HepG2 (cell line): ENCODE measurements around the gene KIAA0825. TPM values are rescaled to one million over a fixed set of nuclear protein-coding genes. Genes with fewer than 3 reads are reported as not detected.

ENCODE experiments used
- ATAC-seq: fragments of 200-7000 bp; cut with Tn5 transposase; 3 replicates; pipeline ENCODE4 v1.9.1; 2020; ENCODE audit warnings: mild to moderate bottlenecking, moderate library complexity
- BruUV-seq: library from RNA; stranded (reverse); fragments of 400-500 nt; replicated peaks from 2 replicates; lab custom pipeline; 2021; lab: Mats Ljungman, UMichigan
- CTCF ChIA-PET: fragments of 300-600 bp; formaldehyde crosslinking; extraction: SDS; loops from one replicate; lab custom pipeline; 2021; ENCODE audit warnings: low total read pairs, inconsistent platforms, low intra/inter-chr PET ratio; lab: Yijun Ruan, JAX
- POLR2A ChIA-PET: fragments of 350-600 bp; sonication (Branson Sonifier 250); formaldehyde crosslinking; loops from one replicate; lab custom pipeline; 2020; ENCODE audit warnings: antibody characterized with exemption, inconsistent platforms; lab: Yijun Ruan, JAX
- DNase-seq: peaks from one replicate; pipeline ENCODE4 v3.0.0-alpha.2; 2015; ENCODE audit warnings: low spot score
- FAIRE-seq: peaks from 3 replicates; lab custom pipeline; 2011; peaks lifted over from hg19 to GRCh38; lab: Jason Lieb, UNC
- H2AFZ ChIP-seq: one replicate; pipeline ENCODE4 v1.6.1; 2011; ENCODE audit warnings: low read length, inconsistent platforms
- H3K27ac ChIP-seq: fragments of 300-600 bp; 3 replicates; pipeline ENCODE4 v1.8.0; 2011; ENCODE audit warnings: mixed run types, mild to moderate bottlenecking, mixed read lengths, low read length, inconsistent platforms; ENCODE audit not compliant: insufficient read depth; ENCODE audit errors: extremely low read length
- H3K27me3 ChIP-seq, 2 experiments: fragments of 200-600 bp in 1 of 2; 2 replicates in 1 of 2; 3 replicates in 1 of 2; pipeline versions ENCODE4 v1.6.0 to v1.8.0; 2011; ENCODE audit warnings: low read length in 2 of 2, mild to moderate bottlenecking in 2 of 2, moderate library complexity in 2 of 2, inconsistent platforms in 1 of 2; ENCODE audit not compliant: insufficient read depth in 2 of 2, control insufficient read depth in 1 of 2
- H3K36me3 ChIP-seq, 2 experiments: fragments of 200-600 bp in 1 of 2; replicated peaks in 1 of 2; 2 replicates in 1 of 2; 3 replicates in 1 of 2; pipeline versions ENCODE4 v1.5.1 to v1.8.0; 2011; ENCODE audit warnings: low read length in 2 of 2, inconsistent platforms in 1 of 2; ENCODE audit not compliant: insufficient read depth in 2 of 2, control insufficient read depth in 1 of 2
- H3K4me1 ChIP-seq: 2 replicates; pipeline ENCODE4 v1.5.1; 2012; ENCODE audit warnings: low read length, inconsistent platforms; ENCODE audit not compliant: insufficient read depth
- H3K4me2 ChIP-seq: 2 replicates; pipeline ENCODE4 v1.6.0; 2011; ENCODE audit warnings: low read depth, low read length, inconsistent platforms
- H3K4me3 ChIP-seq, 3 experiments: fragments of 200-600 bp in 1 of 3; sonication (generic), shearing (Covaris generic) in 1 of 3; replicated peaks in 1 of 3; 2 replicates each; pipeline ENCODE4 v1.5.1; 2011 to 2016; ENCODE audit warnings: low read length in 3 of 3, inconsistent platforms in 2 of 3, low read depth in 2 of 3, mild to moderate bottlenecking in 2 of 3, control low read depth in 1 of 3, mixed read lengths in 1 of 3; ENCODE audit not compliant: insufficient read depth in 1 of 3
- H3K79me2 ChIP-seq: one replicate; pipeline ENCODE4 v1.6.1; 2011; ENCODE audit warnings: low read length, inconsistent platforms; ENCODE audit not compliant: insufficient read depth
- H3K9ac ChIP-seq: 2 replicates; pipeline ENCODE4 v1.6.0; 2011; ENCODE audit warnings: mild to moderate bottlenecking, low read depth, low read length, inconsistent platforms; ENCODE audit not compliant: insufficient read depth
- H3K9me3 ChIP-seq: 2 replicates; pipeline ENCODE4 v1.5.1; 2012; ENCODE audit warnings: mild to moderate bottlenecking, low read length
- H4K20me1 ChIP-seq: 2 replicates; pipeline ENCODE4 v1.6.0; 2011; ENCODE audit warnings: inconsistent platforms, mild to moderate bottlenecking, low read length, moderate library complexity; ENCODE audit not compliant: insufficient read depth
- AHR ChIP-seq: IDR thresholded peaks from 2 replicates; pipeline ENCODE4 v1.6.1; 2018; ENCODE audit warnings: missing genetic modification reagents, missing compliant biosample characterization
- HNF1A ChIP-seq, 2 experiments: sonication (generic) in 1 of 2; formaldehyde crosslinking in 1 of 2; IDR thresholded peaks; 2 replicates each; pipeline versions ENCODE4 v1.4.0 to v1.6.1; 2016 to 2020; ENCODE audit warnings: borderline replicate concordance in 1 of 2, low read depth in 1 of 2, mild to moderate bottlenecking in 1 of 2, missing genetic modification reagents in 1 of 2
- HOXA7 ChIP-seq: sonication (generic); formaldehyde crosslinking; IDR thresholded peaks from 2 replicates; pipeline ENCODE4 v1.8.1; 2022; ENCODE audit warnings: mild to moderate bottlenecking, missing genetic modification reagents, moderate library complexity
- MAFF ChIP-seq: IDR thresholded peaks from 2 replicates; pipeline ENCODE4 v1.6.1; 2011; ENCODE audit warnings: low read depth, low read length, improper control_type of control experiment
- MAZ ChIP-seq, 2 experiments: sonication (generic) in 1 of 2; formaldehyde crosslinking in 1 of 2; IDR thresholded peaks; 2 replicates each; pipeline versions ENCODE4 v1.5.0 to v1.6.1; 2012 to 2020; ENCODE audit warnings: low read depth in 2 of 2, mild to moderate bottlenecking in 2 of 2, borderline replicate concordance in 1 of 2, improper control_type of control experiment in 1 of 2, low read length in 1 of 2, missing genetic modification reagents in 1 of 2, moderate library complexity in 1 of 2
- MED1 ChIP-seq: sonication (generic); formaldehyde crosslinking; IDR thresholded peaks from 2 replicates; pipeline ENCODE4 v1.4.0; 2020; ENCODE audit warnings: missing genetic modification reagents
- PBX2 ChIP-seq: IDR thresholded peaks from 2 replicates; pipeline ENCODE4 v1.6.1; 2016; ENCODE audit warnings: control low read depth
- PPARG ChIP-seq: conservative IDR thresholded peaks from 2 replicates; pipeline ENCODE4 v1.6.1; 2016; ENCODE audit warnings: missing biosample characterization, missing genetic modification reagents
- SPEN ChIP-seq: sonication (generic); formaldehyde crosslinking; IDR thresholded peaks from 2 replicates; pipeline ENCODE4 v1.5.1; 2020; ENCODE audit warnings: low read depth, mild to moderate bottlenecking, missing genetic modification reagents
- ZNF619 ChIP-seq: sonication (generic); formaldehyde crosslinking; IDR thresholded peaks from 2 replicates; pipeline ENCODE4 v1.4.0; 2020; ENCODE audit warnings: mild to moderate bottlenecking, missing genetic modification reagents
- in situ Hi-C: cut with HindIII; loops from 2 replicates; pipeline ENCODE4 v1.10.0; 2017; ENCODE audit warnings: low pct_unique_long_range_greater_than_20kb; ENCODE audit not compliant: extremely low pct_ligation_motif_present
- intact Hi-C: fragments of 100-400 bp; cut with micrococcal nuclease; formaldehyde crosslinking; loops from one replicate; pipeline ENCODE4 v1.10.0; 2022; ENCODE audit not compliant: unreplicated experiment
- polyA plus RNA-seq, 8 experiments: library from polyadenylated mRNA; depleted of rRNA in 3 of 8; stranded (reverse) in 7 of 8; unstranded in 1 of 8; fragments of >200 nt; fragmentation: Illumina TruSeq in 4 of 8; extraction: Trizol in 4 of 8; gene quantifications; 2 replicates each; pipeline versions ENCODE4 v1.2.1 to v1.2.3, GENCODE V29; 2011 to 2016; ENCODE audit warnings: low read depth in 4 of 8, missing spikeins in 1 of 8, mixed read lengths in 1 of 8; ENCODE audit not compliant: insufficient read depth in 1 of 8
- total RNA-seq, 5 experiments: library from RNA; depleted of rRNA; stranded (reverse); fragments of >200 nt; fragmentation: Illumina TruSeq; extraction: Trizol; gene quantifications; 2 replicates each; pipeline ENCODE4 v1.2.3, GENCODE V29; 2016; ENCODE audit warnings: low read depth in 1 of 5

Gene KIAA0825
- total and polyA plus RNA-seq, 2 of the 13 experiments (the other 11 are each of a cell fraction or from before 2014, with no cell fraction given): 0.05 to 0.51 TPM

GRCh38 chr5:94649874-94650273 lies 31.5 kb upstream of the KIAA0825 start (continued):
- TF ChIP-seq HNF1A (IDR thresholded peaks at IDR 0.05; ENCODE audit: low read depth): no peak
- no peak for TF ChIP-seq HNF1A (CRISPR knock-in tag; IDR thresholded peaks at IDR 0.05; ENCODE audit: borderline replicate concordance)
- TF ChIP-seq ZNF619: no peak

GRCh38 chr5:94646758-94647157 lies 28.4 kb upstream of the KIAA0825 start:
- no peak for DNase-seq
- TF ChIP-seq AHR (CRISPR knock-in tag) (no peak), PBX2 (CRISPR knock-in tag) (no peak), MED1 (CRISPR knock-in tag) (no peak), HOXA7 (CRISPR knock-in tag) (no peak), MAZ (IDR thresholded peaks at IDR 0.05; ENCODE audit: borderline replicate concordance, low read depth, low read length) (no peak), MAZ (CRISPR knock-in tag; IDR thresholded peaks at IDR 0.05; ENCODE audit: low read depth) (no peak), MAFF (no peak), PPARG (CRISPR knock-in tag) (no peak), SPEN (CRISPR knock-in tag) (no peak)
- no peaks in the 10 kb centered on the region for H3K4me1 ChIP-seq
- H3K36me3 ChIP-seq: no peaks in the 10 kb centered on the region; a peak in 1 of 5 replicates
- H3K9me3 ChIP-seq: no peaks in the 10 kb centered on the region
- no peak for ATAC-seq
- no TSS peak for BruUV-seq
- H3K4me3 ChIP-seq: no peak overlapping the region
- intact Hi-C loops: no loop called here
- H3K27me3 ChIP-seq: no peaks in the 10 kb centered on the region
- H4K20me1 ChIP-seq: no peaks in the 10 kb centered on the region
- H3K27ac ChIP-seq: no peak overlapping the region
- no peak overlapping the region for H2AFZ ChIP-seq
- H3K9ac ChIP-seq: no peak overlapping the region
- in situ Hi-C loops: no loop called here
- CTCF ChIA-PET: no interaction called here
- POLR2A ChIA-PET: no interaction called here
- no peaks in the 10 kb centered on the region for H3K79me2 ChIP-seq
- H3K4me2 ChIP-seq: no peak overlapping the region
- no peak for FAIRE-seq
